Stimulated activated CD4-positive, alpha-beta T cell treated with anti-CD3 and anti-CD28 coated beads, Interleukin-1b, Interleukin-23, amount 100 ng/mL, for 24 hours (primary cell): Measurements from ENCODE around the gene SCIMP.
"Not testable (repeated sequence)": the region's sequence is repeated elsewhere in the genome, so short reads cannot be mapped to it uniquely, and the experiment has no call there.

Source experiments
- DNase-seq, 4 experiments: peaks; one replicate each; pipeline ENCODE4 v3.0.0-alpha.2; 2020; ENCODE audit warnings: low read depth in 4 of 4, low spot score in 1 of 4

Gene SCIMP

GRCh38 chr17:5191541-5192417 is 42.9 kb downstream of the SCIMP start, which contains the start of gene ZNF594:
TSS of gene ZNF594 (minus strand) at chr17:5191868. CDS start at chr17:5184256, 7,612 bp downstream.
- peak; percentile 90 to 97 (median 95) for DNase-seq

DNA sequence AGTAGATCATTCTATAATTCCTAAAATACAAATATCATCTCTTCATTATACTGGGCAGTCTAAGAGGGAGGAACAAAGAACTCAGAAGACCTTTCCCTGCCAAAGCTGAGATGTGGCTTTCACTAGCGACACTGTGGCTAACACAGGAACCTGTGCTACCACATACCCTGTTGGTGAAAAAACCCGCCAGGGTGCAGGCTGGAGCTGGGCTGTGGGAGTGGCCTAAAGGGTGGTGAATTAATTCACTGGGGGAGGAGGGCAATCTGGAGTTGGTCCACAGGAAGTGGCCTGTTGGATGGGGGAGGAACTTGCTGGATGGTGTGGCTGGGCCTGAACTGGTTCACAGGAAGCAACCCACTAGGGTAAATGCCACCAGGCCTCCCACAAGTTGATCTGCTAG is 50.4 kb downstream of the SCIMP start:
- no peak for DNase-seq

DNA sequence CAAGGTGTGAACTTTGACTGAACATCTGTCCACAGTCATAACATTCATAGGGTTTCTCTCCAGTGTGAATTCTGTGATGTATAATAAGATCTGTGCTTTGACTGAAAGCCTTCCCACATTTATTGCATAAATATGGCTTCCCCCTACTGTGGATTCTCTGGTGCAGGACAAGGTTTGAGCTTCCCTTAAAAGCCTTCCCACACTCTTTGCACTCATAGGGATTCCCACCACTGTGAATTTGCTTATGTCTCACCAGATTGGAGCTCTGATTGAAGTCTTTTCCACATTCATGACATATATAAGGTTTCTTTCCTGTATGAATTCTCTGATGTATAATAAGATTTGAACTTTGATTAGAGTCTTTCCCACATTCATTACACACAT is 51.3 kb downstream of the SCIMP start:
- no peak for DNase-seq

DNA sequence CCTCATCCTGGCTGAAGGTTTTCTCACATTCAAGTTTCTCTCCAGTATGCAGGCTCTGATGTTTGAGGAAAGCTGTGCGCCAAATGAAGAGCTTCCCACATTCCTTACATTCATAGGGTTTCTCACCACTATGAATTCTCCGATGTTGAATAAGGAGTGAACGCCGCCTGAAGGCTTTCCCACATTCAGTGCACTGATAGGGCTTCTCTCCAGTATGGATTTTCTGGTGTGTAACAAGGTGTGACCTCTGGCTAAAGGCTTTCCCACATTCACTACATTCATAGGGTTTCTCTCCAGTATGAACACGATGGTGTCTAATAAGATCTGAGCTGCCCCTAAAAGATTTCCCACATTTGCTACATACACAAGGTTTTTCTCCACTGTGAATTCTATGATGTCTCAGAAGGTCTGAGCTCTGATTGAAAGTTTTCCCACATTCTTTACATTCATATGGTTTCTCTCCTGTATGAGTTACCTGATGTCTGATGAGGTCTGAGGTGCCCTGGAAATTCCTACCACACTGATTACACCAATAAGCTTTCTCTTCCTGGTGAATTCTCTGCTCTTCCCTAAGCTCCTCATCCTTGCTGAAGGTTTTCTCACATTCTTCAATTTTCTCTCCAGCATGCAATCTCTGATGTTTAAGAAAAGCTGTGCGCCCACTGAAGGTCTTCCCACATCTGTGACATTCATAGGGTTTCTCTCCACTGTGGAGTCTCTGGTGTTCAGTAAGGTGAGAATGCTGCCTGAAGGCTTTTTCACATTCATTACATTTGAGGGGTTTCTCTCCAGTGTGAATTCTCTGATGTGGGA is 51.9 kb downstream of the SCIMP start:
- no peak for DNase-seq

DNA sequence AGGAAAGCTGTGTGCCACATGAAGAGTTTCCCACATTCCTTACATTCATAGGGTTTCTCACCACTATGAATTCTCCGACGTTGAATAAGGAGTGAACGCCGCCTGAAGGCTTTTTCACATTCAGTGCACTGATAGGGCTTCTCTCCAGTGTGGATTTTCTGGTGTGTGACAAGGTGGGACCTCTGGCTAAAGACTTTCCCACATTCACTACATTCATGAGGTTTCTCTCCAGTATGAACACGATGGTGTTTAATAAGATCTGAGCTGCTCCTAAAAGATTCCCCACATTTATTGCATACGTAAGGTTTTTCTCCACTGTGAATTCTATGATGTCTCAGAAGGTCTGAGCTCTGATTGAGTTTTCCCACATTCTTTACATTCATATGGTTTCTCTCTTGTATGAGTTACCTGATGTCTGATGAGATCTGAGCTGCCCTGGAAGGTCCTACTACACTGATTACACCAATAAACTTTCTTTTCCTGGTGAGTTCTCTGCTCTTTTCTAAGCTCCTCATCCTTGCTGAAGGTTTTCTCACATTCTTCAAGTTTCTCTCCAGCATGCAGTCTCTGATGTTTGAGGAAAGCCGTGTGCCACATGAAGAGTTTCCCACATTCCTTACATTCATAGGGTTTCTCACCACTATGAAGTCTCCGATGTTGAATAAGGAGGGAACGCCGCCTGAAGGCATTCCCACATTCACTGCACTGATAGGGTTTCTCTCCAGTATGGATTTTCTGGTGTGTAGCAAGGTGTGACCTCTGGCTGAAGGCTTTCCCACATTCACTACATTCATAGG is 53.0 kb downstream of the SCIMP start:
- no peak for DNase-seq

- DNase-seq = no peak
Observed at GRCh38 chr17:5179003-5179402, 55.7 kb downstream of the SCIMP start.

- DNase-seq = not testable (repeated sequence)
Observed at GRCh38 chr17:5175027-5175426, 59.6 kb downstream of the SCIMP start.

- not testable (repeated sequence) for DNase-seq
Observed at GRCh38 chr17:5165791-5166564, 68.7 kb downstream of the SCIMP start.

- no peak for DNase-seq
Observed at GRCh38 chr17:5164436-5164835, 70.2 kb downstream of the SCIMP start.

DNA sequence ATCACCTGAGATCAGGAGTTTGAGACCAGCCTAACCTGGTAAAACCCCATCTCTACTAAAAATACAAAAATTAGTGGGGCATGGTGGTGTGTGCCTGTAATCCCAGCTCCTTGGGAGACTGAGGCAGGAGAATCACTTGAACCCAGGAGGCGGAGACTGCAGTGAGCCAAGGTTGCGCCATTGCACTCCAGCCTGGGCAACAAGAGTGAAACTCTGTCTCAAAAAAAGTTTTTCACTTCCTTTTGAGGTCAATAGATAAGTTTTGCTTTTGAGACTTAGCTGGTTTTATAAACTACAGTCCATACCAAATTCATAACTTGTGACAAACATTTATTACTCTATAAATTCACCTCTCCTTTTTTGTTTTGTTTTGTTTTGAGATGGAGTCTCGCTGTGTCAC is 72.9 kb downstream of the SCIMP start:
- DNase-seq = not testable (repeated sequence)

- not testable (repeated sequence) for DNase-seq
Observed at GRCh38 chr17:5160702-5161101, 74.0 kb downstream of the SCIMP start.
